Measurements from ENCODE around the gene FLACC1.
"Not testable (repeated sequence)": the region's sequence is repeated elsewhere in the genome, so short reads cannot be mapped to it uniquely, and the experiment has no call there.

Gene FLACC1, protein sequence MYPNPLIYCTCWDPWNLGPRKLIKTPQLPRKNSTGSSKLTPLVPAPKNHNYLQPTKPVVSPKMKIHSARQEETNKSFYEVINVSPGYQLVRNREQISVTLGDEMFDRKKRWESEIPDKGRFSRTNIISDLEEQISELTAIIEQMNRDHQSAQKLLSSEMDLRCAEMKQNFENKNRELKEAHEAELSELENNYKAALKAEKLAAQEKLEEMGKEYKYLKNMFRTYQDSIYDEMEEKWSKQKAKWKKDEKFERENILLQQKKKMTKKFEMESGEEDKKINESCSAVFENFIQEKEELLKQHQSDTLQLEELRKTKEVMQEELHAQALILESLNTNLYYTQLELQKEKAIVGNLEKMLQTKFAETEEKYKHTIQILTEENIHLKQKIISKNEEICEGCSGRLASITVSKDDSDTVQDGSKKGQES

GRCh38 chr2:201357221-201357620 lies at the start of gene FLACC1:
Gene FLACC1, minus strand, starts transcription at chr2:201357345. Its CDS starts 5,941 bp downstream, at chr2:201351404.
- peak; percentile 18 for DNase-seq (ENCODE audit: low spot score)

GRCh38 chr2:201406077-201406662 lies 49.0 kb upstream of the FLACC1 start:
- DNase-seq (ENCODE audit: low spot score) = peak; percentile 59

- no peak for DNase-seq (ENCODE audit: low spot score)
Observed at GRCh38 chr2:201404699-201405280, 47.6 kb upstream of the FLACC1 start.

DNA sequence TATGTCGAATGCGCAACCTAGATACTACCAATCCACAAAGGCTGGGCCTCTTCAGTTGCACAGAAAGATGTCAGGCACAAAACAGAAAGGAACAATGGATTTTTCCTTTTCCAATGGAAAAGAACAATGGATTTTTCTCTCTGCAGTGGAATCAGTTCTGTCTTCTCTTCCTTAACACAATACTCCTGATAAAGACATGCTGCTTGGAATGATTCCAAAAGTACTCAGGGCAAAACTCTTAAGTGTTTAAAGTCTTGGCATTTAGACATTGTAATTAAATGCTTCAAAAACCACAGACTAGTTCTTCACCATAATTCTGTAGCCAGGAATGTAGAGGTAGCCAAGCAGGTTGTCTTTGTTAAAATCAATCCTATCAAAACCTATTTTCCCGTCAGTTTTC lies 46.7 kb upstream of the FLACC1 start:
- no peak for DNase-seq (ENCODE audit: low spot score)

DNA sequence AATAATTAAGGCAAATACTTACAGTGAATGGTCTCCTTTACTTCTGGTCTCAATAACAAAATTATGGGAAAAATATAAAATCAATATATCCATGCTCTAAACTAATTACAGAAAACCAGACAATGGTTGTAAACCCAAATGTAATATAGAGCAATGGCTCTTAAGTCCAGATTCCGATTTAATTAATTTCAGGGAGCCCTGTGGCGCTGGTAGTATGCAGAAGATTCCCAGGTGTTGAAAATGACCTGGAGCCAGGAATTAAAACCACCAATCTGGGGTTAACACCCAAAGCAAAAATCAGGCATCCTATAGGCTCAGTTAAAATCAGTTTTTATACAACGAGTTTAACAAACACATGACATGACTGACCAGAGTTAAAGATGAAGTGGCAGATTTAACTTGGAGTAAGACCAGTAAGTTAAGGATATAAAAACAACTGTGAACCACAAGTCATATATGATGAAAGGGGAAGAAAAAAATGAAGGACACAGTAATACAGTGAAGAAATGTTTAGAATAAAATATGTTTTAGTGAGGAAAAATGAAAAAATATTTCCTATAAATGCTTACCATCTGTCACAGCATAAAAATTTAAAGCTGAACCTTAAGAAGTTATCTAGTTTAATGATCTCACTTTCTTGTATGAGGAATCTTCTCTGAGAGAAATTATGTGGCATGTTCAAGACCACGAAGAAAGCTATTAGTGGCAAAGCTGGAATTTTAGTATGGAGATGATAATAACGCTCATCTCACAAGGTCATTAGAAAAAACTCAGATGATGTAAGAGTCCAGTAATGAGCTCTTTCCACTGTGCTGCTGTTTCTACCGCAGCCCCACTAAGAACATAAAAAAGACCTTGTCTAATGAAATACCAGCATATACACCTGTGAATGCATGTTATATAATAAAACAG lies 45.8 kb upstream of the FLACC1 start:
- no peak for DNase-seq (ENCODE audit: low spot score)

GRCh38 chr2:201401815-201402214 lies 44.7 kb upstream of the FLACC1 start:
- DNase-seq (ENCODE audit: low spot score) = no peak

DNA sequence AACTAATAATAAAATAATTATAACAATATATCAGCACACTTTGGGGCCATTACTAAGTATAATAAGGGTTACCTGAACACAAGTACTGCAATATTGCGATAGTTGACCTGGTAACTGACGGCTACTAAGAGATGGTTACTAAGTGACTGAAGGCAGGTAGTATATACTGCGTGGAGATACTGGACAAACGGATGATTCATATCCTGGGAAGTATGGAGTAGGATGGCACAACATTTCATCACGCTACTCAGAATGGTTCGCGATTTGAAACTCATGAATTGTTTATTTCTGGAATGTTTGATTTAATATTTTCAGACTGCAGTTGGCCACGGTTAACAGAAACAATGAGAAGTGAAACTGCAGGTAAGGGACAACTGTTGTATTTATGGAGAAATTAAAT lies 39.5 kb upstream of the FLACC1 start:
- no peak for DNase-seq (ENCODE audit: low spot score)

- DNase-seq (ENCODE audit: low spot score) = no peak
Observed at GRCh38 chr2:201383136-201383535, 26.0 kb upstream of the FLACC1 start.

- no peak for DNase-seq (ENCODE audit: low spot score)
Observed at GRCh38 chr2:201378496-201379397, 21.6 kb upstream of the FLACC1 start.

DNA sequence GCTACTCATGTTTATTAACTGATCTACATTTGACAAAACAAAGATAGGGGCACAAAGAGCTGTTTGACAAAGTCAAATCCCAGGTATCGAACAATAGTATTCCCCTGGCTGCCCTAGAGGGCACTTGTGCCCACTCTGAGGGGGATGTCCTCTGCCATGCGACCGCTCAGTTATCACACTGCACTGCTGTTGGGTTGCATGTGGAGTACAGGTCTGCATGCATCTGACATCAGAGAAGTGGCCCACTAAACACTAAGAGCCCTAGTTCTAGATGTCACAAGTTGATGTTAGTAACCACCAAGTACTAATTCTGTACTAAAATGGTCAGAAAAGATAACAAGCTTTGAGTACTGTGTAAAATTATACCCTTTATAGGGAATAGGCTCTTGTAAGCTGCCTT lies 20.1 kb upstream of the FLACC1 start:
- DNase-seq (ENCODE audit: low spot score) = no peak

GRCh38 chr2:201369775-201370174 lies 12.6 kb upstream of the FLACC1 start:
- DNase-seq (ENCODE audit: low spot score) = no peak

DNA sequence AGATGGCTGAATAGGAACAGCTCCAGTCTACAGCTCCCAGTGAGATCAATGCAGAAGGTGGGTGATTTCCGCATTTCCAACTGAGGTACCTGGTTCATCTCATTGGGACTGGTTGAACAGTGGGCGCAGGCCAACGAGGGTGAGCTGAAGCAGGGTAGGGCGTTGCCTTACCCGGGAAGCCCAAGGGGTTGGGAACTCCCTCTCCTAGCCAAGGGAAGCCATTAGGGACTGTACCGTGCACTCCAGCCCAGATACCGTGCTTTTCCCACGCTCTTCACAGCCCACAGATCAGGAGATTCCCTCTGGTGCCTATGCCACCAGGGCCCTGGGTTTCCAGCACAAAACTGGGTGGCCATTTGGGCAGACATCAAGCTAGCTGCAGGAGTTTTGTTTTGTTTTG lies 12.2 kb upstream of the FLACC1 start:
- not testable (repeated sequence) for DNase-seq (ENCODE audit: low spot score)

- no peak for DNase-seq (ENCODE audit: low spot score)
Observed at GRCh38 chr2:201366146-201366545, 9.0 kb upstream of the FLACC1 start.

DNA sequence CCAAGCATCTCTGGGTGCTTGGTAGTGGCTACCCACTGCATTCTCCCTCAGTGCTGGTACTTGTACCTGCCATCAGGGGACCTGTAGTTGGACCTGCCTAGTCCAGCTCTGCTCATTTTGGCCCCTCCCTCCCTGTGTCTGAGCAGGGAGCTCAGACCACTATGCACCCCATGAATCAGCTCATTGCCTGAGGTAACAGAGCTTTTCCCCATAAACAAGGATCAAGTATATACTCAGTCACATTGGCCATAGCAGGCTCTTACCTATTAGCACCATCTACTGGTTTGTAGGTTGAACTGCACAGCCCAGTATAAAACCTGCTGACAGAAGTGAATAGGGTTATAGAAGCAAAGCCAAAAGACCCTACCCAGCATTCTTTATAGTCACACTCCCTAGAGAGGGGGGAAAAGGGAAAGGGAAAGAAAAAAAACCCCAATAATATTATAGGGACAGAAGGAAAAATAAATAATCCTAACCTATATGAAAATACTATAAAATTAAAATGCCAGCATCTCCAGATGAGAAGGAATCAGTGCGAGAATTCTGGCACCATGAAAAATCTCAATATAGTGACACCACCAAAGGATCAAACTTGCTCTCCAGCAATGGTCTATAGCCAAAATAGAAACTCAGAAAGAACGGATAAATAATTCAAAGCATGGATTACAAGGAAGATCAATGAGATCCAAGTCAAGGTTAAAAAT lies 6.9 kb upstream of the FLACC1 start:
- DNase-seq (ENCODE audit: low spot score) = peak; percentile 36

- DNase-seq (ENCODE audit: low spot score) = no peak
Observed at GRCh38 chr2:201362396-201362795, 5.3 kb upstream of the FLACC1 start.

GRCh38 chr2:201361078-201361733 lies 4.1 kb upstream of the FLACC1 start:
- no peak for DNase-seq (ENCODE audit: low spot score)

- DNase-seq (ENCODE audit: low spot score) = no peak
Observed at GRCh38 chr2:201360256-201360655, 3.1 kb upstream of the FLACC1 start.

DNA sequence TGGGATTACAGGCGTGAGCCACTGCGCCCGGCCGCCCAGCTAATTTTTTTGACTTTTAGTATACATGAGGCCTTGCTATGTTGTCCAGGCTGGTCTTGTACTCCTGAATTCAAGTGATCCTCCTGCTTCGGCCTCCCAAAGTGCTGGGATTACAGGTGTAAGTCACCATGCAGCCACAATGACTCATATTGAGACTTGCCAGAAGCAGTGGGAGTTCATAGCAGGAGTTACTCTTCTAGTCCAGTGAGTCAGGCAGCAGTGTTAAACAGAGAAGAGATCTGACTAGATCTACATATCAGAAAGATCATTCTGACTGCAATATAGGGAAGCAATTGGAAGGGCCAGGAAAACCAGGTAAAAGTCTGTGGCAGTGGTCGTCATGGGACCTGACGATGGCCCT lies 1.5 kb upstream of the FLACC1 start:
- DNase-seq (ENCODE audit: low spot score) = no peak

- DNase-seq (ENCODE audit: low spot score) = no peak
Observed at GRCh38 chr2:201353116-201353515, 4.0 kb downstream of the FLACC1 start.

DNA sequence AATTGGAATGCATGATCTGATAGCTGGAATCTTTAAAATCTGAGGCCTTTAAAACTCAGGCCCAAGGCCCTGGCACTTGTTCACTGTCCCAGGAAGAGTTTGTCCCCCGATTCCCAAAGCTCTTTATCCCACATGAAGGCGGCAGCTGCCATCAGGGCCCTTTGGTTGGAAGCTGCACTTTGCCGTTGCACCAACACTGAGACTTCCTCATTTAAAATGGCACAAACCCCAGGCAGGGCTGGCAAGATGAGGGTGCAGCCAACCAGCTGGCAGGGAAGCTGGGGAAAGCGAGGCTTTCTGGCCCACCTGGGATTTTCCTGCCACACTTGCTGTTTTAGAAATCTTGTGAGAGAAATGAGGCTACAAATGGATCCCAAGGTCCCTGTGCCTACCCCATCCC lies 6.3 kb downstream of the FLACC1 start:
- DNase-seq (ENCODE audit: low spot score) = no peak

All from pons (tissue), 1 donor.